Ishikawa (cell line): Measurements from ENCODE around the gene ATG16L1.

Source experiments
- CEBPB ChIP-seq: IDR thresholded peaks from 2 replicates; pipeline ENCODE4 v1.6.1; 2012
- CREB1 ChIP-seq: IDR thresholded peaks from 2 replicates; pipeline ENCODE4 v1.6.1; 2012; ENCODE audit warnings: low read depth
- EGR1 ChIP-seq: IDR thresholded peaks from 2 replicates; pipeline ENCODE4 v1.6.1; 2012
- EP300 ChIP-seq: IDR thresholded peaks from 2 replicates; pipeline ENCODE4 v1.6.1; 2012; ENCODE audit warnings: borderline replicate concordance
- FOXM1 ChIP-seq: IDR thresholded peaks from 2 replicates; pipeline ENCODE4 v1.6.1; 2012; ENCODE audit warnings: low read depth, borderline replicate concordance
- MAX ChIP-seq: IDR thresholded peaks from 2 replicates; pipeline ENCODE4 v1.6.1; 2012
- NFIC ChIP-seq: IDR thresholded peaks from 2 replicates; pipeline ENCODE4 v1.6.1; 2012
- RAD21 ChIP-seq: IDR thresholded peaks from 2 replicates; pipeline ENCODE4 v1.6.1; 2012; ENCODE audit warnings: low read depth
- REST ChIP-seq: IDR thresholded peaks from 2 replicates; pipeline ENCODE4 v1.6.1; 2012; ENCODE audit warnings: low read depth, mild to moderate bottlenecking
- TAF1 ChIP-seq: IDR thresholded peaks from 2 replicates; pipeline ENCODE4 v1.6.1; 2012; ENCODE audit warnings: low read depth, mild to moderate bottlenecking
- TCF12 ChIP-seq: IDR thresholded peaks from 2 replicates; pipeline ENCODE4 v1.6.1; 2012; ENCODE audit warnings: low read depth
- TEAD4 ChIP-seq: IDR thresholded peaks from 2 replicates; pipeline ENCODE4 v1.6.1; 2012
- USF1 ChIP-seq: IDR thresholded peaks from 2 replicates; pipeline ENCODE4 v1.6.1; 2012
- YY1 ChIP-seq: IDR thresholded peaks from 2 replicates; pipeline ENCODE4 v1.6.1; 2012; ENCODE audit warnings: low read depth
- ZBTB7A ChIP-seq: IDR thresholded peaks from 2 replicates; pipeline ENCODE4 v1.6.1; 2012; ENCODE audit warnings: low read depth

ATG16L1 gene

GRCh38 chr2:233285921-233286320 is 34.4 kb downstream of the ATG16L1 start:
- TF ChIP-seq EGR1 (no peak), FOXM1 (no peak)

GRCh38 chr2:233287871-233288270 is 36.4 kb downstream of the ATG16L1 start:
- TF ChIP-seq TAF1, result no peak
- TF ChIP-seq CEBPB, result no peak
- no peak for TF ChIP-seq RAD21
- no peak for TF ChIP-seq USF1
- TF ChIP-seq TEAD4, result no peak
- TF ChIP-seq CREB1, result no peak
- no peak for TF ChIP-seq ZBTB7A

- TF ChIP-seq EGR1 (no peak), CREB1 (no peak), TCF12 (no peak), NFIC (no peak), EP300 (no peak), REST (no peak), MAX (no peak), RAD21 (no peak), FOXM1 (no peak), USF1 (no peak), TAF1 (no peak), CEBPB (no peak)
Observed at GRCh38 chr2:233288663-233289062, 37.2 kb downstream of the ATG16L1 start.

GRCh38 chr2:233289648-233290047 is 38.2 kb downstream of the ATG16L1 start:
- TF ChIP-seq YY1 (no peak), CEBPB (no peak), TCF12 (no peak), EP300 (no peak), CREB1 (no peak), EGR1 (no peak), TEAD4 (no peak), USF1 (no peak), MAX (no peak), TAF1 (no peak), NFIC (no peak), FOXM1 (no peak)

- TF ChIP-seq CEBPB, result no peak
- TF ChIP-seq FOXM1, result no peak
- no peak for TF ChIP-seq ZBTB7A
- no peak for TF ChIP-seq TEAD4
- no peak for TF ChIP-seq EP300
- no peak for TF ChIP-seq TCF12
- no peak for TF ChIP-seq TAF1
- no peak for TF ChIP-seq YY1
- TF ChIP-seq REST, result no peak
- no peak for TF ChIP-seq EGR1
- TF ChIP-seq CREB1, result no peak
- no peak for TF ChIP-seq USF1
- no peak for TF ChIP-seq NFIC
- TF ChIP-seq RAD21, result no peak
- no peak for TF ChIP-seq MAX
Observed at GRCh38 chr2:233290051-233290845, 38.8 kb downstream of the ATG16L1 start.
